AG04449 (cell line): ENCODE results near the gene LRRC55.
A peak's percentile ranks its signal among the peaks of the same experiment; 100 is the strongest.

Experiments
- CTCF ChIA-PET: fragments of 350-600 bp; formaldehyde crosslinking; extraction: SDS; loops from one replicate; lab custom pipeline; 2021; ENCODE audit warnings: antibody characterized with exemption; lab: Yijun Ruan, JAX
- POLR2A ChIA-PET: fragments of 400-600, 350-600 bp; formaldehyde crosslinking; extraction: SDS; loops from one replicate; lab custom pipeline; 2020; ENCODE audit warnings: antibody characterized with exemption, inconsistent platforms; lab: Yijun Ruan, JAX
- DNase-seq: peaks from one replicate; pipeline ENCODE4 v3.0.0-alpha.2; 2010; ENCODE audit warnings: low read depth, low spot score
- H3K4me3 ChIP-seq: 2 replicates; pipeline ENCODE4 v1.5.1; 2011; ENCODE audit warnings: low read depth, mild to moderate bottlenecking, control low read depth, low read length
- CTCF ChIP-seq: IDR thresholded peaks from one replicate; pipeline ENCODE4 v1.5.1; 2011; ENCODE audit warnings: mild to moderate bottlenecking, moderate library complexity, low read length, control low read depth, inconsistent platforms; ENCODE audit not compliant: insufficient read depth; ENCODE audit errors: missing control alignments

LRRC55 gene

GRCh38 chr11:57210781-57211180 lies 29.0 kb downstream of the LRRC55 start:
- no peak overlapping the region for H3K4me3 ChIP-seq
- no peak for TF ChIP-seq CTCF
- CTCF ChIA-PET: interaction anchor here (1.5 to 2.0 kb wide), 3 partner anchors 13 to 67 kb away, joined by 3 to 11 read pairs (median 4); no protein-coding TSS in a partner anchor
- DNase-seq: no peak
- POLR2A ChIA-PET: no interaction called here

- CTCF ChIA-PET: interaction anchor here (0.9 to 2.1 kb wide), 6 partner anchors 9 to 39 kb away, joined by 3 to 10 read pairs (median 6); no protein-coding TSS in a partner anchor
- no peak overlapping the region for H3K4me3 ChIP-seq
- POLR2A ChIA-PET: interaction anchor here (0.6 to 1.5 kb wide), 3 partner anchors 11 to 81 kb away, joined by 3 to 8 read pairs (median 3); no protein-coding TSS in a partner anchor
- DNase-seq: no peak
- no peak for TF ChIP-seq CTCF
These were observed 31.8 kb downstream of the LRRC55 start for GRCh38 chr11:57213342-57214097.

- POLR2A ChIA-PET: interaction anchor here (0.6 to 1.5 kb wide), 2 partner anchors 11 to 16 kb away, joined by 3 to 8 read pairs; no protein-coding TSS in a partner anchor
- CTCF ChIA-PET: interaction anchor here (1.4 to 2.1 kb wide), 3 partner anchors 9 to 35 kb away, joined by 7 to 10 read pairs (median 9); no protein-coding TSS in a partner anchor
These were observed 32.3 kb downstream of the LRRC55 start for GRCh38 chr11:57214098-57214417.

GRCh38 chr11:57214494-57214893 lies 32.7 kb downstream of the LRRC55 start:
- CTCF ChIA-PET: interaction anchor here (2.1 kb wide), 1 partner anchor 9 kb away, joined by 9 read pairs; no protein-coding TSS in a partner anchor
- no peak for TF ChIP-seq CTCF
- POLR2A ChIA-PET: interaction anchor here (0.6 to 0.7 kb wide), 2 partner anchors 9 to 210 kb away, joined by 3 read pairs; no protein-coding TSS in a partner anchor
- H3K4me3 ChIP-seq: no peak overlapping the region
- peak; percentile 49 for DNase-seq

More at GRCh38 chr11:57214098-57214417, 32.3 kb downstream of the LRRC55 start:
- H3K4me3 ChIP-seq: no peak overlapping the region
- no peak for DNase-seq
- TF ChIP-seq CTCF: no peak

DNA sequence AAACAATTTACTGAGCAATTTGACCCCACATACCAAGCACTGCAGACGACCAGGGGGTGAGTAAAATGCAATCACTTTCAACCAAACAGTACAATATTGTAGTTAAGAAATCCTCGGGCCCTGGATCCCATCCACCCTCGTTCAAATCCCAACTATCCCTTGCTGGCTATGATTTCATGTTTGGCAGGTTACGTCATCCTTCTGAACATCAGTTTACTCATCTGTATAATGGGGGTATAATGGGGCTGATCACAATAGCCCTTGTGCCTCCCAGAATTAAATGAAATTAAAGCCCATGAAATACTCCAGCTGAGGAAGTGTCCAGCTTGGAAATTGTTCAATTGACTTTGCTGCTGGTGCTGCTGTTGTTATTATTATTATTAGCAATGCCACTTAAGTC lies 34.7 kb downstream of the LRRC55 start:
- POLR2A ChIA-PET: no interaction called here
- DNase-seq: no peak
- TF ChIP-seq CTCF: no peak
- H3K4me3 ChIP-seq: no peak overlapping the region
- CTCF ChIA-PET: interaction anchor here (1.5 kb wide), 1 partner anchor 33 kb away, joined by 9 read pairs; no protein-coding TSS in a partner anchor

GRCh38 chr11:57217053-57217452 lies 35.3 kb downstream of the LRRC55 start:
- CTCF ChIA-PET: interaction anchor here (1.5 kb wide), 1 partner anchor 32 kb away, joined by 9 read pairs; no protein-coding TSS in a partner anchor

More at GRCh38 chr11:57217053-57217452, 35.3 kb downstream of the LRRC55 start:
- H3K4me3 ChIP-seq: no peak overlapping the region
- POLR2A ChIA-PET: no interaction called here
- no peak for DNase-seq
- no peak for TF ChIP-seq CTCF
